Right lobe of liver (tissue), 4 donors: ENCODE data around the gene CAMK2B.

Source experiments
- POLR2A ChIP-seq: fragments of 450-650 bp; IDR thresholded peaks from one replicate; pipeline ENCODE4 v1.6.1; 2017; ENCODE audit warnings: antibody characterized with exemption, mild to moderate bottlenecking
- TF ChIP-seq, protein P1 (sequence below), 4 donors: fragments of 200-600 bp in 3 of 4; fragments of 450-650 bp in 1 of 4; IDR thresholded peaks; one replicate each; pipeline versions ENCODE4 v1.5.1 to v1.8.0; 2016 to 2022; ENCODE audit warnings: antibody characterized with exemption in 4 of 4, mild to moderate bottlenecking in 2 of 4
- donor health status: DM: no; HTN: no; CAD: no.
- donor health status: DM: no; HTN: no; CAD: no.
- donor health status: DM: no; HTN: yes; CAD: no.

DNA sequence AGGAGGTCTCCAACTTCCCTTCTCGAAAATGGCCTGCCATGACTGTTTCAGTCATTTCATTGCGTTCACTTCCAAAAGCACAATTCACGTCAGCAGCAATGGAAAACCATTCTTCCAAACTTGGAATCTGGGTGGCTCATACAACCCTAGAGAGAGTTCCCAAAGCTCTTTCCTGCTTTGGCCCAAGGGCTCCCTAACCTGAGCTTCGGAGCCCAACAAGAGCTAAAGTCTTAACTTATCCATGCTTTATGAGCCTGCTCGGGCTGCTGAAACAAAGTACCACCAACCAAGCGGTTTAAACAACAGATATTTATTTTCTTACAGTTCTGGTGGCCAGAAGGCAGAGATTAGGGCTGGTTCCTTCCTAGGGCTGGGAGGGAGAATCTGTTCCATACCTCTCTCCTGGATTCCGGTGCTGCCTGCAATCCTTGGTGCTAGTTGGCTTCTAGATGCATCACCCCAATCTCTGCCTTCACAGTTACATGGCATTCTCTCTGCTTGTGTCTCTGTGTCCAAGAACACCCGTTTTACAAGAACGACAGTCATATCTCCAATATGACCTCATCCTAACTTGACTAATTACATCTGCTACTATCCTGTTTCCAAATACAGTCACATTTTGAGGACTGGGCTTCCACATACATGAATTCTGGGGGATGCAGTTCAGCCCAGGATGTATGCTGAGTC, 33.5 kb downstream of the CAMK2B start:
- TF ChIP-seq, protein P1, sequence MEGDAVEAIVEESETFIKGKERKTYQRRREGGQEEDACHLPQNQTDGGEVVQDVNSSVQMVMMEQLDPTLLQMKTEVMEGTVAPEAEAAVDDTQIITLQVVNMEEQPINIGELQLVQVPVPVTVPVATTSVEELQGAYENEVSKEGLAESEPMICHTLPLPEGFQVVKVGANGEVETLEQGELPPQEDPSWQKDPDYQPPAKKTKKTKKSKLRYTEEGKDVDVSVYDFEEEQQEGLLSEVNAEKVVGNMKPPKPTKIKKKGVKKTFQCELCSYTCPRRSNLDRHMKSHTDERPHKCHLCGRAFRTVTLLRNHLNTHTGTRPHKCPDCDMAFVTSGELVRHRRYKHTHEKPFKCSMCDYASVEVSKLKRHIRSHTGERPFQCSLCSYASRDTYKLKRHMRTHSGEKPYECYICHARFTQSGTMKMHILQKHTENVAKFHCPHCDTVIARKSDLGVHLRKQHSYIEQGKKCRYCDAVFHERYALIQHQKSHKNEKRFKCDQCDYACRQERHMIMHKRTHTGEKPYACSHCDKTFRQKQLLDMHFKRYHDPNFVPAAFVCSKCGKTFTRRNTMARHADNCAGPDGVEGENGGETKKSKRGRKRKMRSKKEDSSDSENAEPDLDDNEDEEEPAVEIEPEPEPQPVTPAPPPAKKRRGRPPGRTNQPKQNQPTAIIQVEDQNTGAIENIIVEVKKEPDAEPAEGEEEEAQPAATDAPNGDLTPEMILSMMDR (IDR thresholded peaks at IDR 0.05) = no peak
- TF ChIP-seq POLR2A = no peak
